ENCODE results near the gene COL4A2.

GRCh38 chr13:110364081-110364480 lies 57.0 kb downstream of the COL4A2 start:
- TF ChIP-seq, protein P1, sequence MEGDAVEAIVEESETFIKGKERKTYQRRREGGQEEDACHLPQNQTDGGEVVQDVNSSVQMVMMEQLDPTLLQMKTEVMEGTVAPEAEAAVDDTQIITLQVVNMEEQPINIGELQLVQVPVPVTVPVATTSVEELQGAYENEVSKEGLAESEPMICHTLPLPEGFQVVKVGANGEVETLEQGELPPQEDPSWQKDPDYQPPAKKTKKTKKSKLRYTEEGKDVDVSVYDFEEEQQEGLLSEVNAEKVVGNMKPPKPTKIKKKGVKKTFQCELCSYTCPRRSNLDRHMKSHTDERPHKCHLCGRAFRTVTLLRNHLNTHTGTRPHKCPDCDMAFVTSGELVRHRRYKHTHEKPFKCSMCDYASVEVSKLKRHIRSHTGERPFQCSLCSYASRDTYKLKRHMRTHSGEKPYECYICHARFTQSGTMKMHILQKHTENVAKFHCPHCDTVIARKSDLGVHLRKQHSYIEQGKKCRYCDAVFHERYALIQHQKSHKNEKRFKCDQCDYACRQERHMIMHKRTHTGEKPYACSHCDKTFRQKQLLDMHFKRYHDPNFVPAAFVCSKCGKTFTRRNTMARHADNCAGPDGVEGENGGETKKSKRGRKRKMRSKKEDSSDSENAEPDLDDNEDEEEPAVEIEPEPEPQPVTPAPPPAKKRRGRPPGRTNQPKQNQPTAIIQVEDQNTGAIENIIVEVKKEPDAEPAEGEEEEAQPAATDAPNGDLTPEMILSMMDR (IDR thresholded peaks at IDR 0.05 in 4 of 5, conservative IDR thresholded peaks at IDR 0.05 in 1 of 5), result no peak
- no peak for TF ChIP-seq POLR2A (IDR thresholded peaks at IDR 0.05)
